HepG2 (cell line): ENCODE results near the gene PKP1.

Experiments
- EZH2 ChIP-seq: conservative IDR thresholded peaks from 2 replicates; pipeline ENCODE4 v1.6.1; 2012; ENCODE audit warnings: mild to moderate bottlenecking, low read depth, low read length, moderate library complexity
- PCBP1 ChIP-seq: fragments of 200-400 bp; formaldehyde crosslinking; IDR thresholded peaks from 2 replicates; pipeline ENCODE4 v1.6.1; 2017; ENCODE audit warnings: mild to moderate bottlenecking, low read depth, low read length, borderline replicate concordance
- TF ChIP-seq, protein P1 (sequence below): sonication (generic); formaldehyde crosslinking; IDR thresholded peaks from 2 replicates; pipeline ENCODE4 v1.4.0; 2020; ENCODE audit warnings: missing genetic modification reagents
- TF ChIP-seq, protein P2 (sequence below): sonication (generic); formaldehyde crosslinking; conservative IDR thresholded peaks from 2 replicates; pipeline ENCODE4 v1.8.1; 2023; ENCODE audit warnings: missing genetic modification reagents

DNA sequence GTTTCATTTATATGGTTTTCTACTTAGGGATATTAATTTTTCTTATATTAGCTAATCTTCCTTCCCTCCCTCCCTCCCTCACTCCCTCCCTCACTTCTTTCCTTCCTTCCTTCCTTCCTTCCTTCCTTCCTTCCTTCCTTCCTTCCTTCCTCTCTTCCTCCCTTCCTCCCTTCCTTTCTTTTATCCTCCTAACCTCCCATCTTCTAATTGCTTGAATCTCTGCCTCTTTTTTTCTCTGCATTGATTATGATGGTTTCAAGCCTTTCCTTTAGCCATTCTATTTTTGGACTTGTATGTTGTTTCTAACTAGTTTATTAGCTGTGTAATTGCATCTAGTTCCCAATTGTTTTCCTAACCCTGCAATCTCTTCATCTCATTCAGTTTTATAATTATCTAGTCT, 17.0 kb upstream of the PKP1 start:
- TF ChIP-seq, protein P1, sequence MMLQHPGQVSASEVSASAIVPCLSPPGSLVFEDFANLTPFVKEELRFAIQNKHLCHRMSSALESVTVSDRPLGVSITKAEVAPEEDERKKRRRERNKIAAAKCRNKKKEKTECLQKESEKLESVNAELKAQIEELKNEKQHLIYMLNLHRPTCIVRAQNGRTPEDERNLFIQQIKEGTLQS (CRISPR knock-in tag): no peak
- TF ChIP-seq, protein P2, sequence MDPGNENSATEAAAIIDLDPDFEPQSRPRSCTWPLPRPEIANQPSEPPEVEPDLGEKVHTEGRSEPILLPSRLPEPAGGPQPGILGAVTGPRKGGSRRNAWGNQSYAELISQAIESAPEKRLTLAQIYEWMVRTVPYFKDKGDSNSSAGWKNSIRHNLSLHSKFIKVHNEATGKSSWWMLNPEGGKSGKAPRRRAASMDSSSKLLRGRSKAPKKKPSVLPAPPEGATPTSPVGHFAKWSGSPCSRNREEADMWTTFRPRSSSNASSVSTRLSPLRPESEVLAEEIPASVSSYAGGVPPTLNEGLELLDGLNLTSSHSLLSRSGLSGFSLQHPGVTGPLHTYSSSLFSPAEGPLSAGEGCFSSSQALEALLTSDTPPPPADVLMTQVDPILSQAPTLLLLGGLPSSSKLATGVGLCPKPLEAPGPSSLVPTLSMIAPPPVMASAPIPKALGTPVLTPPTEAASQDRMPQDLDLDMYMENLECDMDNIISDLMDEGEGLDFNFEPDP: no peak
- no peak for TF ChIP-seq EZH2
- no peak for TF ChIP-seq PCBP1
